ENCODE results near the gene PPL.
A peak's percentile ranks its signal among the peaks of the same experiment; 100 is the strongest.

The PPL gene

GRCh38 chr16:4884972-4885874 is 51.7 kb downstream of the PPL start:
- no peak for DNase-seq

GRCh38 chr16:4884209-4884608 is 52.7 kb downstream of the PPL start:
- DNase-seq, result no peak

GRCh38 chr16:4883501-4883900 is 53.4 kb downstream of the PPL start:
- no peak for DNase-seq

- DNase-seq, result no peak
These were observed 54.2 kb downstream of the PPL start for GRCh38 chr16:4882633-4883285.

- no peak for DNase-seq
These were observed 54.8 kb downstream of the PPL start for GRCh38 chr16:4882000-4882632.

- no peak for DNase-seq
These were observed 56.9 kb downstream of the PPL start for GRCh38 chr16:4880006-4880580.

GRCh38 chr16:4879049-4879448 is 57.9 kb downstream of the PPL start:
- DNase-seq, result no peak

- no peak for DNase-seq
These were observed 59.6 kb downstream of the PPL start for GRCh38 chr16:4877380-4877685.

- no peak for DNase-seq
These were observed 60.1 kb downstream of the PPL start for GRCh38 chr16:4876646-4877379.

- no peak for DNase-seq
These were observed 62.3 kb downstream of the PPL start for GRCh38 chr16:4874666-4875065.

- DNase-seq, result no peak
These were observed 63.9 kb downstream of the PPL start for GRCh38 chr16:4873091-4873490.

GRCh38 chr16:4871071-4871470 is 65.9 kb downstream of the PPL start:
- no peak for DNase-seq

GRCh38 chr16:4870138-4870671 is 66.7 kb downstream of the PPL start:
- no peak for DNase-seq

GRCh38 chr16:4869147-4869805 is 67.7 kb downstream of the PPL start:
- DNase-seq, result no peak

- DNase-seq, result no peak
These were observed 68.4 kb downstream of the PPL start for GRCh38 chr16:4868535-4868934.

- DNase-seq, result no peak
These were observed 68.9 kb downstream of the PPL start for GRCh38 chr16:4868026-4868425.

- DNase-seq, result no peak
These were observed 70.4 kb downstream of the PPL start for GRCh38 chr16:4866586-4866985.

GRCh38 chr16:4865231-4865860 is 71.6 kb downstream of the PPL start:
- no peak for DNase-seq

- no peak for DNase-seq
These were observed 72.2 kb downstream of the PPL start for GRCh38 chr16:4864728-4865127.

- DNase-seq, result peak in 1 of 5 experiments; percentile 75
These were observed 74.3 kb downstream of the PPL start for GRCh38 chr16:4862639-4863038.

- DNase-seq, result no peak
These were observed 76.1 kb downstream of the PPL start for GRCh38 chr16:4860727-4861342.

Data from T-helper 2 cell (primary cell).